GM13977 (cell line): ENCODE results near the gene GSC2.

Source experiments
- DNase-seq: peaks from one replicate; pipeline ENCODE4 v3.0.0; 2012; ENCODE audit warnings: low spot score
- CTCF ChIP-seq: IDR thresholded peaks from 2 replicates; pipeline ENCODE4 v1.5.1; 2012; ENCODE audit warnings: mild to moderate bottlenecking, control low read depth; ENCODE audit not compliant: insufficient read depth; ENCODE audit errors: extremely low read depth, missing control alignments
- in situ Hi-C: fragments of 300-500 bp; cut with MboI; formaldehyde crosslinking; loops from one replicate; pipeline ENCODE4 v1.12.0; 2022; ENCODE audit warnings: low sequenced_read_pairs, low pct_unique_long_range_greater_than_20kb, mixed read lengths, inconsistent platforms; ENCODE audit not compliant: unreplicated experiment

The GSC2 gene

GRCh38 chr22:19130959-19131684, 19.0 kb downstream of the GSC2 start, which contains the start of gene TSSK2:
Gene TSSK2 (plus strand): TSS chr22:19131308. CDS start chr22:19131400, 92 bp downstream.
- TF ChIP-seq CTCF, result no peak
- in situ Hi-C loops, result no loop called here
- DNase-seq, result no peak

GRCh38 chr22:19129871-19130270, 20.2 kb downstream of the GSC2 start:
- TF ChIP-seq CTCF, result no peak
- in situ Hi-C loops, result no loop called here

GRCh38 chr22:19128946-19129727, 21.0 kb downstream of the GSC2 start:
- in situ Hi-C loops, result no loop called here
- TF ChIP-seq CTCF, result no peak
- DNase-seq, result no peak

More at GRCh38 chr22:19129871-19130270, 20.2 kb downstream of the GSC2 start:
- DNase-seq, result no peak

- no peak for DNase-seq
- in situ Hi-C loops, result no loop called here
- no peak for TF ChIP-seq CTCF
Measured at GRCh38 chr22:19128009-19128401, 22.1 kb downstream of the GSC2 start.

GRCh38 chr22:19127329-19128008, 22.6 kb downstream of the GSC2 start:
- in situ Hi-C loops, result no loop called here
- TF ChIP-seq CTCF, result no peak
- DNase-seq, result no peak
